PFSK-1 (cell line): ENCODE data around the gene YARS1.

ENCODE experiments used
- FOXP2 ChIP-seq: optimal IDR thresholded peaks from 2 replicates; pipeline ENCODE3; 2011; ENCODE audit warnings: borderline replicate concordance, control low read depth, inconsistent platforms; ENCODE audit not compliant: insufficient read depth; ENCODE audit errors: extremely low read length, extremely low read depth
- POLR2AphosphoS5 ChIP-seq: IDR thresholded peaks from 2 replicates; pipeline ENCODE4 v1.6.1; 2012; ENCODE audit warnings: low read depth, mild to moderate bottlenecking, control low read depth, low read length, moderate library complexity
- SIN3A ChIP-seq: IDR thresholded peaks from 2 replicates; pipeline ENCODE4 v1.6.1; 2012; ENCODE audit warnings: mild to moderate bottlenecking, low read length, moderate library complexity, borderline replicate concordance; ENCODE audit not compliant: insufficient read depth
- TAF1 ChIP-seq: IDR thresholded peaks from 2 replicates; pipeline ENCODE4 v1.6.1; 2012; ENCODE audit warnings: low read length, control low read depth, borderline replicate concordance; ENCODE audit not compliant: insufficient read depth
- TF ChIP-seq, protein P1 (sequence below), 2 experiments: IDR thresholded peaks; 2 replicates each; pipeline versions ENCODE4 v1.6.1 to v1.8.0; 2011 to 2012; ENCODE audit warnings: low read depth in 2 of 2, low read length in 2 of 2, control low read depth in 1 of 2, inconsistent platforms in 1 of 2, mild to moderate bottlenecking in 1 of 2, moderate library complexity in 1 of 2; ENCODE audit not compliant: insufficient read depth in 1 of 2

DNA sequence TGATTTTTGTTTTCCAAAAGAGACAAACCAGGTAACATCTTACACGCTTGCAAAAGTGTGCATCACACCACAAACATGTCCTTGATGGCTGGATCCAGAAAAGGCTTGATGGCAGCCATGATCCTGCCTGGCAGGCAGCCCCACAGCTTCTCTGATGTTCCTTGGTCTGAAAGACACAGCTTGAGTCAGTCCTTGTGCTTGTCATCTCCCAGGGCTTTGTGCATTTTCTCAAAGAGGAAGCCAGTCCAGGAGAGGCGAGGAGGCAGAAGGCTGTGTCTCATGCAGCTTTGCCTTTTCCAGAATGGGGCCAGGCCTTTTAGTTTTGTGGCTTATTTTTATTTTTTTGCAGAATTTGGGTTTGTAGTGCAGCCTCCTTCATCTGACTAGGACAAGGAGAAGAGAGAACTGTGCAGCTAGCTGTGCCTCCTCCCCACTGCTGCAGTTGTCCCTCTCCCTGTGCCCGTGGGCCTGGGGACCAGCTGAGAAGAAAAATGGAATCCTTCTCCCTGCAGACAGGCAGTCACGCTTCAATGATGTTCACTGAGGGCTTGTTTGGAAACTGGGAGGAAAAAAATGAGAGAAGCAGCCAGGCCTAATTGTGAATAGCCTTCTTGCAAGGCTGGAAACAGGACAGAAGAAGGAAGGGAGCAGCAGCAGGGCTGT is 46.2 kb upstream of the YARS1 start:
- TF ChIP-seq TAF1 (no peak), FOXP2 (no peak), SIN3A (no peak), POLR2AphosphoS5 (no peak)
- TF ChIP-seq, protein P1, sequence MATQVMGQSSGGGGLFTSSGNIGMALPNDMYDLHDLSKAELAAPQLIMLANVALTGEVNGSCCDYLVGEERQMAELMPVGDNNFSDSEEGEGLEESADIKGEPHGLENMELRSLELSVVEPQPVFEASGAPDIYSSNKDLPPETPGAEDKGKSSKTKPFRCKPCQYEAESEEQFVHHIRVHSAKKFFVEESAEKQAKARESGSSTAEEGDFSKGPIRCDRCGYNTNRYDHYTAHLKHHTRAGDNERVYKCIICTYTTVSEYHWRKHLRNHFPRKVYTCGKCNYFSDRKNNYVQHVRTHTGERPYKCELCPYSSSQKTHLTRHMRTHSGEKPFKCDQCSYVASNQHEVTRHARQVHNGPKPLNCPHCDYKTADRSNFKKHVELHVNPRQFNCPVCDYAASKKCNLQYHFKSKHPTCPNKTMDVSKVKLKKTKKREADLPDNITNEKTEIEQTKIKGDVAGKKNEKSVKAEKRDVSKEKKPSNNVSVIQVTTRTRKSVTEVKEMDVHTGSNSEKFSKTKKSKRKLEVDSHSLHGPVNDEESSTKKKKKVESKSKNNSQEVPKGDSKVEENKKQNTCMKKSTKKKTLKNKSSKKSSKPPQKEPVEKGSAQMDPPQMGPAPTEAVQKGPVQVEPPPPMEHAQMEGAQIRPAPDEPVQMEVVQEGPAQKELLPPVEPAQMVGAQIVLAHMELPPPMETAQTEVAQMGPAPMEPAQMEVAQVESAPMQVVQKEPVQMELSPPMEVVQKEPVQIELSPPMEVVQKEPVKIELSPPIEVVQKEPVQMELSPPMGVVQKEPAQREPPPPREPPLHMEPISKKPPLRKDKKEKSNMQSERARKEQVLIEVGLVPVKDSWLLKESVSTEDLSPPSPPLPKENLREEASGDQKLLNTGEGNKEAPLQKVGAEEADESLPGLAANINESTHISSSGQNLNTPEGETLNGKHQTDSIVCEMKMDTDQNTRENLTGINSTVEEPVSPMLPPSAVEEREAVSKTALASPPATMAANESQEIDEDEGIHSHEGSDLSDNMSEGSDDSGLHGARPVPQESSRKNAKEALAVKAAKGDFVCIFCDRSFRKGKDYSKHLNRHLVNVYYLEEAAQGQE (IDR thresholded peaks at IDR 0.05; ENCODE audit: insufficient read depth in 1 of 2, low read depth in 2 of 2, low read length in 2 of 2), result no peak
